Measurements from ENCODE around the gene GNA14.

GRCh38 chr9:77457916-77458592, 190.1 kb downstream of the GNA14 start:
- no peak for TF ChIP-seq EZH2 (IDR thresholded peaks at IDR 0.05; ENCODE audit: low read length, missing control alignments)
- peak; percentile 90 to 91 for TF ChIP-seq CTCF (conservative IDR thresholded peaks at IDR 0.05 in 1 of 2, IDR thresholded peaks at IDR 0.05 in 1 of 2; ENCODE audit: low read depth in 1 of 2, low read length in 2 of 2)

Measured in fibroblast of lung (primary cell).